Calu3 (cell line): ENCODE measurements around the gene POLN. TPM values are rescaled to one million over a fixed set of nuclear protein-coding genes. Genes with fewer than 3 reads are reported as not detected.

ENCODE experiments used
- BruUV-seq: library from RNA; stranded (reverse); fragments of 400-500 nt; replicated peaks from 2 replicates; lab custom pipeline; 2021; lab: Mats Ljungman, UMichigan
- CTCF ChIA-PET: fragments of 300-600 bp; sonication (Branson Sonifier 250); formaldehyde crosslinking; loops from one replicate; lab custom pipeline; 2022; ENCODE audit warnings: antibody characterized with exemption; lab: Charles Lee
- DNase-seq: peaks from one replicate; pipeline ENCODE4 v3.0.0; 2022
- H3K27ac Mint-ChIP-seq: one replicate; pipeline ENCODE4 v1.8.0; 2022; ENCODE audit warnings: mixed read lengths; ENCODE audit not compliant: unreplicated experiment
- H3K27me3 Mint-ChIP-seq: one replicate; pipeline ENCODE4 v1.8.0; 2022; ENCODE audit warnings: mixed read lengths; ENCODE audit not compliant: unreplicated experiment
- H3K36me3 Mint-ChIP-seq: one replicate; pipeline ENCODE4 v1.8.0; 2022; ENCODE audit warnings: mild to moderate bottlenecking, moderate library complexity, mixed read lengths; ENCODE audit not compliant: insufficient read depth, unreplicated experiment
- H3K4me1 Mint-ChIP-seq: one replicate; pipeline ENCODE4 v1.8.0; 2022; ENCODE audit warnings: mild to moderate bottlenecking, low read depth, mixed read lengths; ENCODE audit not compliant: unreplicated experiment
- H3K4me3 Mint-ChIP-seq: one replicate; pipeline ENCODE4 v1.8.0; 2022; ENCODE audit warnings: mild to moderate bottlenecking, low read depth, moderate library complexity, mixed read lengths; ENCODE audit not compliant: unreplicated experiment
- H3K9me3 Mint-ChIP-seq: one replicate; pipeline ENCODE4 v1.8.0; 2022; ENCODE audit warnings: low read depth, mixed read lengths; ENCODE audit not compliant: unreplicated experiment
- CTCF ChIP-seq: fragments of 200-600 bp; IDR thresholded peaks from one replicate; pipeline ENCODE4 v1.8.0; 2022; ENCODE audit warnings: antibody characterized with exemption; ENCODE audit not compliant: unreplicated experiment
- intact Hi-C: fragments of 100-400 bp; cut with micrococcal nuclease; formaldehyde crosslinking; loops from one replicate; pipeline ENCODE4 v1.10.0; 2022; ENCODE audit not compliant: unreplicated experiment
- total RNA-seq: library from RNA; stranded (reverse); gene quantifications from 2 replicates; pipeline ENCODE4 v1.2.3, GENCODE V29; 2022

POLN gene
- total RNA-seq, 1 experiment from 2014 or later = 4.1 TPM

DNA sequence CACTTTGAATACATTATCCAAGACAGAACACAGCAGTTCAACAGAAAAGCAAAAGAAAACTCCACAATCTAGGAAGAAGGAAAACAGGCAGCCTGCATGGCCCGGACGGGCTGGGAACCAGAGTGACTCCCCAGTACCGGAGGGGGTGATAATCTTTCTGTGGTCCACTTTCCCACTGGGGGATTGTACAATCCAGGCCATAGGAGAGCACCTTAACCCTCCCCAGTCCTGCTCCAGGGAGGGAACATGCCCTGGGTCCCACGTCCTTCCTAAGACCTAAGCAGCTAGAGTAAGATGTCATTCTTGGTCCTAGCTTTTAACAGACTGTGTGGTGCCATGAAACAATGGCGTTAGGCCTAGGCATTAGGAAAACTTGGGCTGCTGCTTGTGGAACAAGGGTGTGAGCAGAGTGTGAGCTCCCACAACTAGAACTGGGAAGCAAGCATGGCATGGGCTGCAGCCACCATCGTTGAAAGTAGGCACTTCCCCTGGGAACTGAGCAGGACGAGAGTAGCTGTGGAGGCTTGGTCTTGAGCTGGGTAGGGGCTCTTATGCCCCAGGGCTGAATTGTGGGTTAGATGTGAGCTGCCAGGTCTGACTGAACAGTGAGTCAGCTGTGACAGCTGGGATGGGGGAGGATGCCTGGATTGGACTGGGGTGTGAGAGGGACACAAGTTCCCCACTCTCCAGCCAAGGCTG, 140.4 kb downstream of the POLN start:
- Mint-ChIP-seq H3K4me3 (no peak overlapping the region), H3K27me3 (peaks cover 14% of the 10 kb centered on the region)

DNA sequence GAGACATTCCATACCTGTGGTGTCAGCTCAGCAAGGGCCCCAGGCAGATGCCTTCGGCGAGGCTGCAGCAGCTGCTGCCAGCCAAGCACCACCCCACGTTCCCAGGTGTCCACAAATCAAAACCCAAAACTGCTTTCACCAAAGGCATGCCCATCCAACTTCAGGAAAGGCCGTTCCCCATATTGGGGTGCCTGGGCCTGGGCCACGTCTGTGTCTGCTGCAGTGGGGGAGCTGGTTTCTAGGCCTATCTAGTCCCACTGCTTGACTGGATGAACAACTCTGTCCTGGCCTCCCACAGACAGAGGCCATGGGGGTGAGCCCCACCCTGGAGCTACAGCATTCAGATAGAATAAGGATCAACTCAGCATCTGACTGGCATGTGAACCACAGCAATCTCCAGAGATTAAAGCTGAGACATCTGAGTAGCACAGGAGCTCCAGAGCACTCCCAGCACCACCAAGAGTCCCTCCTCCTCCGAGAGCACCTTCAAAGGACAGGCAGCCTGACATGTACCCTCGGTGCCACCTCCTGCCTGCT, 145.8 kb downstream of the POLN start:
- intact Hi-C loops = no loop called here
- Mint-ChIP-seq H3K4me3 (no peak overlapping the region), H3K36me3 (no peaks in the 10 kb centered on the region), H3K4me1 (no peaks in the 10 kb centered on the region), H3K9me3 (peaks cover 6% of the 10 kb centered on the region), H3K27me3 (peaks cover 13% of the 10 kb centered on the region), H3K27ac (no peak overlapping the region)
- TF ChIP-seq CTCF = no peak
- no TSS peak for BruUV-seq
- DNase-seq = no peak
- CTCF ChIA-PET = interaction anchor here (0.8 kb wide), 1 partner anchor 605 kb away, joined by 3 read pairs; no protein-coding TSS in a partner anchor

More for the DNA sequence above, 140.4 kb downstream of the POLN start:
- intact Hi-C loops = no loop called here
- no peaks in the 10 kb centered on the region for H3K4me1 Mint-ChIP-seq
- no peaks in the 10 kb centered on the region for H3K36me3 Mint-ChIP-seq
- TF ChIP-seq CTCF = no peak
- no peak for DNase-seq
- H3K9me3 Mint-ChIP-seq = peaks cover 4% of the 10 kb centered on the region
- CTCF ChIA-PET = no interaction called here
- no TSS peak for BruUV-seq
- H3K27ac Mint-ChIP-seq = no peak overlapping the region

- Mint-ChIP-seq H3K27ac (no peak overlapping the region), H3K4me3 (no peak overlapping the region), H3K9me3 (peaks cover 6% of the 10 kb centered on the region), H3K36me3 (no peaks in the 10 kb centered on the region), H3K4me1 (no peaks in the 10 kb centered on the region), H3K27me3 (peaks cover 9% of the 10 kb centered on the region)
- BruUV-seq = no TSS peak
- no peak for DNase-seq
- CTCF ChIA-PET = interaction anchor here (0.8 kb wide), 1 partner anchor 605 kb away, joined by 3 read pairs; no protein-coding TSS in a partner anchor
- intact Hi-C loops = no loop called here
- TF ChIP-seq CTCF = no peak
Observed at GRCh38 chr4:2095236-2096072, 146.5 kb downstream of the POLN start.

GRCh38 chr4:2094545-2094944, 147.4 kb downstream of the POLN start:
- H3K27ac Mint-ChIP-seq = no peak overlapping the region
- no peak for DNase-seq
- intact Hi-C loops = no loop called here
- H3K4me1 Mint-ChIP-seq = no peaks in the 10 kb centered on the region
- H3K4me3 Mint-ChIP-seq = no peak overlapping the region
- peaks cover 12% of the 10 kb centered on the region for H3K27me3 Mint-ChIP-seq
- peaks cover 6% of the 10 kb centered on the region for H3K9me3 Mint-ChIP-seq
- no peaks in the 10 kb centered on the region for H3K36me3 Mint-ChIP-seq
- CTCF ChIA-PET = no interaction called here
- no peak for TF ChIP-seq CTCF
- BruUV-seq = no TSS peak
